ENCODE measurements around the gene FAM24A.

FAM24A gene

DNA sequence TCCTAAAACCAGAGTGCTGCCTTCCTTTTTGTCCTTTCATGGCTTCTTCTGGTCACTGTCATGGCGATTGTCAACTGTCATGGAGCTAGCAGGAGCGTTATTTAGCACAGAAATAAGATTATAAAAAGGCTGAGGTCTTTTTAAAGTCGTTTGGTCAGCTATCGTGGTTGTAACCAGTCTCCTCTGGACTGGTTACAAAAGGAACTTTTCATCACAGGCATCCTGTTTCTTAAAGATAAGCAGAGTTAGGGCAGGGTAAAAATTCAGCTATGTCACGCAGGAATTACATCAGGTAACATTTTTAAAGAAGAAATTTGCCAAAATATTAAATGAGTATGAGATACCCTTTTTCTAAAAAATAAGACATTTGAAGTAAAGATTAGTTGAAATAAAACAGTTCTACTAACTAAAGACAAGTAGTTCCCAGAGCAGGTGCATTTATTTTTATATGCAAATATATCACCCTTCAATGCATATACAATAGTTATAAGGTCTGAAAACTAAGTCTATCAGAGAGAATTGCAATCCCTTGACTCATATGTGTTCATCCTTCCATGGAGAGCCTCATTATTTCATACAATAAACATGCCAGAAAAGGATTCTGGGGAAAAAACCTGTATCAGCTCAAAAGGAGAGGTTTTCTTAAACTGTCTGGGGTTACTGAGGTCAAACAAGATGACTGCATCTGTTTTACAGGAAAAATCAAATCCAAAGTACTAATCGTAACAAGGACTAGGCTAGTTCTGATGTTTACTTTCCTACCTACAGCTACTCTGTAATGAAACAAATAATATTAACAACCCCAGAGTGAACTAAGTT is 20.9 kb downstream of the FAM24A start:
- DNase-seq: no peak

DNA sequence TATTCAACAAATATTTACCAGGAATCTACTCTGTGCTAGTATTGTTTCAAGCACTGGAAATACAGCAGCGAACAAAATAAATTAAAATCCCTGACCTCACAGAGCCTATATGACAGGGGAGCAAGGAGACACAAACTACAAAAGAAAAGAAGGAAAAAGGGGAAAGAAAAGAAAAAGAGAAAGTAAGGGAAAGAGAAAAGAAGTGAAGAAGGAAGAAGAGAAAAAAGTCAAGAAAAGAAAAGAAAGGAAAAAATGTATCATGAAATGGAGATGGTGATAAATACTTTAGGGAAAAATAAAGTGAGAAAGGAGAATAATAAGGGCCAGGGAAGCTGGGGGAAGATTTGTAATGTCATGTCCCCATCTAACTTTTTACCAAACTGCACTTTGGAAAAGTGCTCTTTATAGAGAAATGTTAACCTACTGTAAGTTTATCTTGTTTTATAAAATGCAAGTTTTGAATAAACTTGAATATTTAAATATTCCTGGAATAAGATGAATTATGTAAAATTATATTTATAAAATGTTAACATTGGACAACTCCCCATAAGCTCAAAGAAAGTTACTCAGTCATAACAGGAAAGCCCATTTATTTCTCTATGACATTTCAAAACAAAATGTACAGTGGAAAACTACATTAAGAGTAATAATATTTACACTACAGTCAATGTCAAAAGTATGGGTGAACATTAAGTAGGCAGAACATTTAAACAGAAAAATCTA is 28.9 kb downstream of the FAM24A start:
- DNase-seq: no peak

DNA sequence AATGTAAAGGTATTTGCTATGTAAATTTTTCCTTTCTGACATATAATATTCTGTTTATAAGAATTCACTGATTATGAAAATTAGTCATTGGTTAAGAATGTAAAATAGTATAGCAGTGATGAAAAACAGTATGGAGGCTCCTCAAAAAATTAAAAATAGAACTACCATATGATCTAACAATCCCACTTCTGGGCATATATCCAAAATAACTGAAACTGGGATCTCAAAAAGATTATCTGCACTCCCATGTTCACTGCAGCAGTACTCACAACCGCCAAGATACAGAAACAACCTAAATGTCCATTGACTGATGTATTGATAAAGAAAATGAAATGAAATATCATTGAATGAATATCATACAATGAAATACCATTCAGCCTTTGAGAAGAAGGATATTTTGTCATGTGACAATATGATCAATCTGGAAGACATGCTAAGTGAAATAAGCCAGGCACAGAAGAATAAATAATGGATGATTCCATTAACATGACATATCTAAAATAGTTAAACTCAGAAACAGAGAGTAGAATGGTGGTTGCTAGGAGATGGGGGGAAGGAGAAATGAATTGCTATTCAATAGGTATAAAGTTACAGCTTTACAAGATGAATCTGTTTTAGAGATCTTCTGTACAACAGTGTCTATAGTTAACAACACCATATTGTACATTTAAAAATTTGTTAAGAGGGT is 29.6 kb downstream of the FAM24A start:
- DNase-seq: no peak

DNA sequence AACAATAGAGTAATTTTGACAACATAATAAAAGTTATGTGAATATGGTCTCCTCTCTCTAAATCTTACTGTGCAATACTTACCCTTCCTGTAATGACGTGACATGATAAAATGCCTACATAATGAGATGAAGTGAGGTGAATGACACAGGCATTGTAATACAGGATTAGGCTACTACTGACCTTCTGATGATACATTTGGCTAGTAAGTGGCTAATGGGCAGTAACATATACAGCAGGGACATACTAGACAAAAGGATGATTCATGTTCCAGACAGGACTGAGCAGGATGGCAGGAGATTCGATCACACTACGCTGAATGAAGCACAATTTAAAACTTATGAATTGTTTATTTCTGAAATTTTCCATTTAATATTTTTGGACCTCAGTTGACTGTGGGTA is 38.9 kb downstream of the FAM24A start:
- no peak for DNase-seq

DNA sequence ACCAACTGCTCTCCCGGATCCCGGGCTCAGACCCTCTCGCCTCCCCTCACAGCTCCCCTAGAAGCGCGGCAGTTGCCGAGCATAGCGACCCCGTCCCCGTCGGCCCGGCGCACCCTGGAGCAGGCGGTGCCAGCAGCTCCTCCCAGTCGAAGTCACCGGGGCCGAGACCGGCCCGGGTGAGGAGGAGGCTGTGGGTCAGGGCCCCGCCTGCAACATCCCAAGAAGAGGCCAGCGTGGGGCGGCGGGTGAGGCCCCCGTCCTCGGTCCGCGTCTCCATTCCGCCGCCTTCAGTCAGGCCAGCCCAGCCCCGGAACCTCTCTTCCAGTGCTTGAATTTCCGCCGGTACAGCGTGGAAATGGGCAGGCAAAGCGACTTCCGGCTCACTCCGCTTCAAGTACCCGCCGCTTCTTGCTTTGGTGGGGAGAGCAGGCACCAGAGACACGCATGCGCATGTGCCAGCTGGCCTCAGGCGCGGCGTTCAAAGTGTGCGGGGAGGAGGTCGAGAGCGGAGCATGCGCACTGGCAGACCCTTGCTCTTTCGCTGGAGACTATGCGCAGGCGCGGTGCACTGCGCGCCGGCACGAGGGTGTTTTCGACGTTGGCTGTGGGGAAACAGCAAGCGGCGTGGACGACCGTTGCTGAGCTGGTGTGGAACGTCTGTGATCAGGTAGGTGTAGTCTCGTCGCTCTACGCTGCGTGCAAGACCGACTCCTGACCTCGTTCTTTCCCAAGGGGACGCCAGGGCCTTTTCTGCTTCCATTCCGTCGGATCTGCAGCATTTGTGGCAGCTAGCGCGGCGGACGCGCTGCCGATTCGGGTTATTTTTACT is 43.7 kb downstream of the FAM24A start, which contains the start of gene C10orf88:
TSS of gene C10orf88 (minus strand) at position 326 of the 829 bp plus-strand sequence. CDS start at position 277, 49 bp downstream.
- peak; percentile 99 for DNase-seq

DNA sequence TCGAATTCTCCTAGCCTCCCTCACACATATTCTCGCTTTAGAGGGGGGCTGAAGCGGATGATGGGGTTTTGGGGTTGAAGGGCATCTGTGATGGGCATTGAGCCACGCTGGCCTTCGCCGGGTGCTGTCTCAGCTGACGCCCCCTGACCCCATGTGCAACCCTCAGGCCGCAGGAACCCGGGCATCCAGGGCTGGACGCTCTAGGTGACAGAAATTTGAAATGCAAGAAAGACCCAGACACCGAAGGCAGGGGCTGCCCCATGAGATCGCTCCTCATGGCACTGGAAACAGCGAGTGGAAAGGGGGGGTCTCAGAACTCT is 44.3 kb downstream of the FAM24A start:
- no peak for DNase-seq

DNA sequence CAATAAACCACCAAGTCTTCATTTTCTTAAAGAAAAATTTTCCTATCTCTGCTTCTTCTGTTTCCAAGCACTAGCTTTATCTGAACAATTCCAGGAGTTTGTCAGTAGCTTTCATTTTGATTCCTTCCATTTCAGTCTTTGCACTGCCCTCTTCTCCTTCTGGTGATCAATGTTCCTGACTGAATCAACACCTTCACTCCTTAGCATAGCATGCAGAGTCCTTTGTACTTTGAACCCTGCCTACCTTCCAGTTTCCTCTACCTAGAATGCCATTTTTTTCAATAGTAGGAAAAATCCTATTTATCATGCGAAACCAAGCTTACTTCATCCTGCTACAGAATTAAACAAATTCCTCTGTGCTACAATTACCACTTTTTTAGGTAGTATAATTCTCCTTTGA is 45.5 kb downstream of the FAM24A start:
- DNase-seq: no peak

DNA sequence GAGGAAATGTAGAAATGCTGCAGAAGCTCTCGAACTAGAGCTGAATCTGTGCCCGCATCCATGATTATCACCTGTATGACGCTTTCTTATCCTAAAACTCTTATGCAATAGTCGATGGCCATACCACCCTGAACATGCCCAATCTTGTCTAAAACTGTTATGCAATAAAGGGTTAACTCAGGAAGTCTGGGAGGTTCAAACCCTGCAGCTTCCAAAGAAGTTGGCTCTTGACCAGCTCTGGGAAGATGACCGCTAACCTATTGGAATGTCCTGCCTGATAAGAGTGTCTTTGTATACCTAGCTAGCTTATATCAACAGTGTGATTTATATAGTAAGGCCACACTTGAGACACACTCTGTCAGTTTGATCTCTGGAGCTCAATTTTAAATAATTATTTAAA is 47.1 kb downstream of the FAM24A start:
- no peak for DNase-seq

DNA sequence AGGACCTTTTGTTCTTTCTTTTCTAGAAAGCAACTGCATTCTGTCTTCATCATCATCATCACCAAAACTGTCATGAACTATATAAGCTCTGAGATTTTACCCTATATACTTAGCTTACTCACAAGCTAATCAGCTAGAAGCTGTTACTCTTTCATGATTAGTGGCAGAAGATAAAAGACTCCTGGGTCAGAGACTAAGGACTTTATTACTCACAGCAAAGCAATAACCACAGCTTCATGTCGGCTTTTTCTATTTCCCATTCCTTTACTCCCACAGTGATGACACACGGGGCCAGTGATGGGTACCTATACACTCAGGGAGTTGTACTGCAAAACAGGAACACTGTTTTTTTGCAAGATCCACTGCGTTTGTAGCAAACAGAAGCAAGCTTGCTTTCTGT is 52.0 kb downstream of the FAM24A start:
- no peak for DNase-seq
